ENCODE measurements around the gene DYNLT1. TPM values are rescaled to one million over a fixed set of nuclear protein-coding genes. Genes with fewer than 3 reads are reported as not detected.
"Not testable (repeated sequence)": the region's sequence is repeated elsewhere in the genome, so short reads cannot be mapped to it uniquely, and the experiment has no call there.

DYNLT1 gene
- polyA plus RNA-seq, 4 donors = 149 to 203 (median 166) TPM

DNA sequence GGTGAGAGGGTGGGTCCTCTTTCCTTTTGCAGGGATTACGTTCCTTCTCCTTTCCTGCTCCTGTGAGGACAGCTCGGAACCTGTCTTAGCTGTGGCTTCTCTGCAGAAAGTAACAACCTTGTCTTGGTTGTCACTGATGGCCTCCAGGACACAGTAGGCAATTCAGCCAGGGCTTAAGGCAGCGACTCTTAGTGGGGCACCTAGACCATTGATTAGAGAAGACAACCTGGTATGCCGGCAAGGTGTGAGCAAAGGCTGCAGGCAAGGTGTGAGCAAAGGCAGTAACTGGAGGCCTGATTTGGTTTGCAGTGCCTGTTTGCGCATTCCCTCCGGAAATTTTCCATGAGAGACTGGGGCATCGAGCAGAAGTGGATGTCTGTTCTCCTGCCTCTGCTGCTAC, 37.6 kb downstream of the DYNLT1 start:
- DNase-seq (ENCODE audit: low read depth in 4 of 4, low spot score in 2 of 4) = no peak

- not testable (repeated sequence) for DNase-seq (ENCODE audit: low read depth in 4 of 4, low spot score in 2 of 4)
Measured at GRCh38 chr6:158606011-158606410, 38.5 kb downstream of the DYNLT1 start.

GRCh38 chr6:158605266-158605878, 39.2 kb downstream of the DYNLT1 start:
- DNase-seq (ENCODE audit: low read depth in 4 of 4, low spot score in 2 of 4) = peak in 1 of 4 donors; percentile 56

DNA sequence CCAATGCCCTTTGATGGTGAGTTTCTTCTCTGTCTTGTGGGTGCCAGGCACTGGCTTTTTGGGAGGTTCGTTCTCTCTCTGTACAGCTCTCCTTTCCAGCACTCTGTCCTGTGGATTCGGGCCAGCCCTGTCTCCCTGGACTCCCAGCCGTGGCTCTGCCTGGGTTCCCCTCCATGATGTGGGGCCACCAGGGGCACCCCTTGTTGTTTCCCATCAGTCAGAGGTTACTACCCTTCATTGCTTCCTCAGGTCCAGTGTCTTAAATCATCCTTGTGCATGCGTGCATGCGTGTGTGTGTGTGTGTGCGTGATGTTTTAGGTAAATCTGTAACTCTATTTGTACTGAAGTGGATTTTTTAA, 40.5 kb downstream of the DYNLT1 start:
- no peak for DNase-seq (ENCODE audit: low read depth in 4 of 4, low spot score in 2 of 4)

- DNase-seq (ENCODE audit: low read depth in 4 of 4, low spot score in 2 of 4) = no peak
Measured at GRCh38 chr6:158603261-158604047, 41.1 kb downstream of the DYNLT1 start.

GRCh38 chr6:158599635-158600034, 44.9 kb downstream of the DYNLT1 start:
- DNase-seq (ENCODE audit: low read depth in 4 of 4, low spot score in 2 of 4) = no peak

DNA sequence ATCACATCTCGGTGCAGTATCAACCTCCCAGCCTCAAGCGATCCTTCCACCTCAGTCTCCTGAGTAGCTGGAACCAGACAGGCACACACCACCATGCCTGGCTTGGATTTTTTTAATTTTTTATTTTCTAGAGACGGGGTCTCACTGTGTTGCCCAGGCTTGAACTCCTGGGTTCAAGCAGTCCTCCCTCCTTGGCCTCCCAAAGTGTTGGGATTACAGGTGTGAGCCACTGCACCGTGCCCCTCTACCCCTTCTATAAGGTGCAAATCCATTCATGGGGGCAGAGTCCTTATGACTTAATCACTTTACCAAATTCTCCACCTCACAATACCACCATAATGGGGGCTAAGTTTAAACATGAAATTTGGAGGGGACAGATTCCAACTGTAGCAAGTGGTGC, 47.0 kb downstream of the DYNLT1 start:
- DNase-seq (ENCODE audit: low read depth in 4 of 4, low spot score in 2 of 4) = no peak

DNA sequence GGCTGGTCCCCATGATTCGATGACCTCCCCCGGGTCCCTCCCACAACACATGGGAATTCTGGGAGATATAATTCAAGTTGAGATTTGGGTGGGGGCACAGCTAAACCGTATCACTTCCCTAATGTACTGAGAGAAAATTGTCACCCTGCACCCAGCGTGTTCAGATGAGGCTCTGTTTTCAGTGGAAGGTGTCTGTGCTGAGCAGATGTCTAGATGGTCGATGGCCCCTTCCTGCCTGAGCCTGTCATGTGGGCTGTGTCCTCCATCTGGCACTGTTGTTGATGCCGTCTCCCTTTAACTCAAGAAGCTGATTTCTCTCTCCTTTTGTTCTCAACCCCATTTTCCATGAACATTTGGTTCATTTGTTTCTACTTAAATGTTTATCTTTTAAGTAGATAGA, 47.7 kb downstream of the DYNLT1 start:
- DNase-seq (ENCODE audit: low read depth in 4 of 4, low spot score in 2 of 4) = no peak

DNA sequence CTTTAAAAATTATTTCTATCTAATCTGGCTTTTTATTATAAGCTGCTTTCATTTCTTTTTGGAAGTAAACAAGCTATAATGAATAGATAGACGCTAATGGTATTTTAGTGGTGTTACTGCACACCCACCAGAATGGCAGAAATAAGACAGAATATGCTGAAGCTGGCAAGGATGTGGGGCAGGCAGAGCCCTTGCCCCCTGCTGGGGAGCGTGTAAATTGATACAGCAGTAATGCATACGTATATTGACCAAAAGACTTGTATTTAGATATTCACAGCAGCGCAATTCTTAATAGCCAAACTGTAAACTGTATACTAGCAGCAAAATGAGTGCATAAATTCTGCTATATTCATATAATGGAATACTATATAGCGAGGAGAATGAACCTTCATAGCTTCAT, 49.3 kb downstream of the DYNLT1 start:
- no peak for DNase-seq (ENCODE audit: low read depth in 4 of 4, low spot score in 2 of 4)

DNA sequence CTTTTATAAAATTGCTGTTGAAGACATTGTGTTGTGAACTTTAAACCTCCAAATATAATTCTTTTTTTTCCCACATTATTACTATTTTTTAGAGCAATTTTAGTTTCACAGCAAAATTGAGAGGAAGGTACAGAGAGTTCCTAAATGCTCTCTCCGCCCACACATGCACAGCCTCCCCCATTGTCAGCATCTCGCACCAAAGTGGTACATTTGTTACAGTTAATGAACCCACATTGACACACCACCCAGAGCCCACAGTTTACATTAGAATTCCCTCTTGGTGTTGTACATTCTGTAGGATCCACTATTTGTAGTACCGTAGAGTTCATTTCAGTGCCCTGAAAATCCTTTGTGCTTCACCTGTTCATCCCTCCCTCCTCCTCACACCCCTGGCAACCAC, 50.9 kb downstream of the DYNLT1 start:
- DNase-seq (ENCODE audit: low read depth in 4 of 4, low spot score in 2 of 4) = no peak

- DNase-seq (ENCODE audit: low read depth in 4 of 4, low spot score in 2 of 4) = no peak
Measured at GRCh38 chr6:158591810-158592209, 52.7 kb downstream of the DYNLT1 start.

- no peak for DNase-seq (ENCODE audit: low read depth in 4 of 4, low spot score in 2 of 4)
Measured at GRCh38 chr6:158591134-158591809, 53.3 kb downstream of the DYNLT1 start.

DNA sequence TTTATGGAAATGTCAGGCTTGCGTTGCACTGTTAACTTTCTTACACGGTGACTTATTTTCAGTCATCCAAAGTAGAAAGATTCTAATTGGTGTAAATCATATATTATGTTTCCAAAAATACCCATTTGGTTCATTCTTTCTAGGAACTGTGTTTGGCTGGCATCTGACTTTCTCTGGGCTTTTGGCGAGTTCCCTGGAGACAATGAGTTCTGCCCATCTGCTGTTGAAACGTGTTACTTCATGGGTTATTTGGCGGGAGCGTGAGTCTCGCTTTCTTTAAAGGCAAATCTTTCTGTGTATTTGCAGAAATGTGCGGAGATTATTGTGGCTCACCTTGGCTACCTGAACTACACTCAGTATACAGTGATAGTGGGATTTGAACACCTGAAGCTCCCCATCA, 55.2 kb downstream of the DYNLT1 start:
- DNase-seq (ENCODE audit: low read depth in 4 of 4, low spot score in 2 of 4) = no peak

DNA sequence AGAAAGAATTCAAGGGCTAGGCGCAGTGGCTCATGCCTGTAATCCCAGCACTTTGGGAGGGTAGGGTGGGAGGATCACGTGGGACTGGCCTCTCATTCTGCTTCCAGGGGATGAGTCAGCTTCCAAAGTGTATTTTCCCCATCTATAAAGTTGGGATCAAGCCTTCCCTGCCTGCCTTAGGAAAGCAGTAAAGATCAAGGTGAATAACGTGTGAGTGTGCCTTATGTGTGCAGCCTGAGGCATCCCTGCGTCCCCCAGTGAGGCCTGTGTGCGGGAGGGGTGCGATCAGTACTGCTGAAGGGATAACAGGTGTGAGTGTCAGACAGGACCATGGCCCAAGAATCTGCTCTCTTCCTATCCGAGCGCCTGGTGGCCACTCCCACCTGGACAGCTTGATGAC, 57.9 kb downstream of the DYNLT1 start:
- DNase-seq (ENCODE audit: low read depth in 4 of 4, low spot score in 2 of 4) = no peak

Other genes starting within 250 kb of the DYNLT1 start
- gene TMEM181, start 84.7 kb downstream of the DYNLT1 start, polyA plus RNA-seq (ENCODE audit: insufficient read length in 4 of 4) = 10 to 100 TPM; 20.5 to 24.7 (median 22.5) TPM
- gene SYTL3, start 5.3 kb upstream of the DYNLT1 start, polyA plus RNA-seq (ENCODE audit: insufficient read length in 4 of 4) = 1 to 10 TPM; 3.3 to 4.8 (median 3.5) TPM
- gene EZR, start 174.6 kb upstream of the DYNLT1 start, polyA plus RNA-seq (ENCODE audit: insufficient read length in 4 of 4) = 100 to 1,000 TPM; 236 to 273 (median 248) TPM

Measured in left renal cortex interstitium (tissue), 4 donors.